Activated CD8-positive, alpha-beta memory T cell treated with anti-CD3 and anti-CD28 coated beads, Interleukin-2, amount 10 ng/mL, durations not matched to agents 7 days and 5 days (primary cell): ENCODE results near the gene PPP1R1B. TPM values are rescaled to one million over a fixed set of nuclear protein-coding genes. Genes with fewer than 3 reads are reported as not detected.

Experiments used
- ATAC-seq: fragments of 150-1000 bp; cut with Tn5 transposase; one replicate; pipeline ENCODE4 v1.10.0; 2021; ENCODE audit warnings: moderate library complexity
- CTCF ChIA-PET: fragments of 350-600 bp; sonication (Branson Sonifier 250); formaldehyde crosslinking; loops from one replicate; lab custom pipeline; 2021; ENCODE audit warnings: antibody characterized with exemption; lab: Charles Lee
- DNase-seq: peaks from one replicate; pipeline ENCODE4 v3.0.0-alpha.2; 2020
- H3K27ac Mint-ChIP-seq: one replicate; pipeline ENCODE4 v1.8.0; 2021; ENCODE audit warnings: mild to moderate bottlenecking, mixed read lengths
- H3K27me3 Mint-ChIP-seq: one replicate; pipeline ENCODE4 v1.8.0; 2021; ENCODE audit warnings: mixed read lengths
- H3K36me3 Mint-ChIP-seq: one replicate; pipeline ENCODE4 v1.8.0; 2021; ENCODE audit warnings: mild to moderate bottlenecking, mixed read lengths
- H3K4me1 Mint-ChIP-seq: one replicate; pipeline ENCODE4 v1.8.0; 2021; ENCODE audit warnings: mixed read lengths
- H3K4me3 Mint-ChIP-seq: one replicate; pipeline ENCODE4 v1.8.0; 2021; ENCODE audit warnings: mild to moderate bottlenecking, moderate library complexity, mixed read lengths
- H3K9me3 Mint-ChIP-seq: one replicate; pipeline ENCODE4 v1.8.0; 2022; ENCODE audit warnings: low read depth, mixed read lengths
- total RNA-seq, 2 experiments: library from RNA; stranded (reverse); gene quantifications; one replicate each; pipeline ENCODE4 v1.2.3, GENCODE V29; 2021

PPP1R1B gene
- total RNA-seq, 2 experiments from 2014 or later, result not detected

GRCh38 chr17:39595928-39596510, 30.7 kb upstream of the PPP1R1B start:
- Mint-ChIP-seq H3K27ac (no peak overlapping the region), H3K4me3 (no peak overlapping the region), H3K4me1 (peaks cover 7% of the 10 kb centered on the region), H3K27me3 (peaks cover 77% of the 10 kb centered on the region), H3K9me3 (no peaks in the 10 kb centered on the region), H3K36me3 (no peaks in the 10 kb centered on the region)
- ATAC-seq (no peak), DNase-seq (no peak)
- CTCF ChIA-PET, result no interaction called here

DNA sequence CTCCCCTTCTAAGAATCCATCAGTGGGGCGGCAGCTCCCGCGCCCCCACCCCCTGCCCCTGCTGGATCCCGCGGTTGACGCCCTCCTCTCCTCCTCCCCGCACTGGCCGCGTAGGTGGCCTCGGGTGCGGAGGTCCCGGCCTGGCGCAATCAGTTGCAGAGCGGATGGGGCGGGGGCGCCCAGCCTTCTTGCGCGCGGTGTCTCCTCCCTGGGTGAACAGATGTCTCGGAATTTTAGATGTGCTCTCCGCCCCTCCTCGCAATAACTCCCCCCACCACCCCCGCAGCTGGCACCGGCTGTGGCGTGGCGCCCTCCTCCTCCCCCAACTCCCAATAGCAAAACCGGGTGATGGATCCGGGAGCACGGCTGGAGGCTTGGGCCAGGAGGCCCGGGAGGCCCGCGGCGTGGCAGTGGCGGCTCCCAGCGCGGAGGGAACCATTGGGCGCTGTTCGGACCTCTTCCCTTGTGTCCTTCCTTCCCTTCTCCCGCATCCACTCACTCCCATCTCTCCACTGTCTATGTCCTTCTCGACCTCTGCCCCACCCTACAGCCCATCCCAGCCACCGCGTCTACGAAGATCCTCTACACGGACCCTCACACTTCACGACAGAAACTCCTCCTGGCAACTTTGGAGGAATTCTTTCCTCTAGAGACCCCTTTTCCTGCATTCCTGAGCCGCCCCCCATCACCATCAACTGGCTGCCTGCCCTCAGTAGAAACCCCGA, 30.0 kb upstream of the PPP1R1B start:
- H3K27ac Mint-ChIP-seq, result no peak overlapping the region
- CTCF ChIA-PET, result interaction anchor here (5.9 kb wide), 1 partner anchor 25 kb away, joined by 29 read pairs; no protein-coding TSS in a partner anchor
- peaks cover 7% of the 10 kb centered on the region for H3K4me1 Mint-ChIP-seq
- no peaks in the 10 kb centered on the region for H3K36me3 Mint-ChIP-seq
- DNase-seq (no peak), ATAC-seq (no peak)
- no peaks in the 10 kb centered on the region for H3K9me3 Mint-ChIP-seq
- H3K4me3 Mint-ChIP-seq, result no peak overlapping the region
- peaks cover 84% of the 10 kb centered on the region for H3K27me3 Mint-ChIP-seq

DNA sequence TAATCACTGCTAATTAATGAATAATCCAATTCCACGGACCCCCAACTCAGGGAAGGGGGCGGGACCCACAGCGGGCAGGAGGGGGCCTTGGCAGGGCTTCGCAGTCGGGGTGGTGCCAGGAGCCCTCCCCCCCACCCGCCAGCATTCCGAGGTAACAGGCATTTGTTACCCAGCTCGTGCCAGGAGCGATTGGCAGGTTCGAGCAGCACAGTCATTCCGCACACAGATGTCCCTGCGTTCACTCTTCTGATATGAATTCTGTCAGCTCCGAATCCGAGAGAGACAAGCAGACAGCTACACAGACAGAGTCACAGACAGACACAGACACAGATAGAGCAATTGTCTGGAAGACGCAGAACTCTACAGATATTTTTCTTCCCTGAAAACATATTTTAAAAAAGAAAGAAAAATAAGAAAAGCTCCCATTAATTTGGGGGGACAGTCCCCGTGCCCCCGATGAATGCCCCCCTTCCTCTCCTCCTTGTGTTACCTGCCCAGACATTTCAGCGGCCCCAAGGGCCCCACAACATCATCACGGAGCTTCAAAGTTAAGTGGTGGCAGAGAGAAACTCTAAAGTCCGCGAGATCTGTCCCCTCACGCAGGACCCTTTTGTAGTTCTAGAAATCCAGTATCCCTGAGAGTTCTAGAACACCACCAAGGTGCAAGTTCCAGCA, 29.2 kb upstream of the PPP1R1B start:
- Mint-ChIP-seq H3K4me3 (no peak overlapping the region), H3K4me1 (peaks cover 7% of the 10 kb centered on the region), H3K9me3 (no peaks in the 10 kb centered on the region), H3K27ac (no peak overlapping the region), H3K36me3 (no peaks in the 10 kb centered on the region), H3K27me3 (peaks cover 89% of the 10 kb centered on the region)
- CTCF ChIA-PET, result interaction anchor here (1.5 to 5.9 kb wide), 2 partner anchors 24 to 56 kb away, joined by 4 to 29 read pairs; no protein-coding TSS in a partner anchor
- ATAC-seq (no peak), DNase-seq (no peak)

GRCh38 chr17:39598047-39598481, 28.7 kb upstream of the PPP1R1B start:
- Mint-ChIP-seq H3K27ac (no peak overlapping the region), H3K27me3 (peaks cover 92% of the 10 kb centered on the region), H3K9me3 (no peaks in the 10 kb centered on the region), H3K4me1 (peaks cover 7% of the 10 kb centered on the region), H3K36me3 (no peaks in the 10 kb centered on the region), H3K4me3 (no peak overlapping the region)
- CTCF ChIA-PET, result interaction anchor here (1.5 to 5.9 kb wide), 2 partner anchors 24 to 56 kb away, joined by 4 to 29 read pairs; no protein-coding TSS in a partner anchor
- DNase-seq (no peak), ATAC-seq (no peak)

- Mint-ChIP-seq H3K4me1 (peaks cover 10% of the 10 kb centered on the region), H3K27ac (no peak overlapping the region), H3K36me3 (no peaks in the 10 kb centered on the region), H3K4me3 (no peak overlapping the region), H3K27me3 (peaks cover 92% of the 10 kb centered on the region), H3K9me3 (no peaks in the 10 kb centered on the region)
- ATAC-seq (no peak), DNase-seq (no peak)
- CTCF ChIA-PET, result interaction anchor here (1.5 to 5.9 kb wide), 2 partner anchors 23 to 55 kb away, joined by 4 to 29 read pairs; no protein-coding TSS in a partner anchor
These were observed 28.1 kb upstream of the PPP1R1B start for GRCh38 chr17:39598630-39599003.

- no peak overlapping the region for H3K27ac Mint-ChIP-seq
- no peaks in the 10 kb centered on the region for H3K36me3 Mint-ChIP-seq
- DNase-seq (no peak), ATAC-seq (no peak)
- H3K9me3 Mint-ChIP-seq, result no peaks in the 10 kb centered on the region
- peaks cover 95% of the 10 kb centered on the region for H3K27me3 Mint-ChIP-seq
- peaks cover 13% of the 10 kb centered on the region for H3K4me1 Mint-ChIP-seq
- CTCF ChIA-PET, result interaction anchor here (5.9 kb wide), 1 partner anchor 23 kb away, joined by 29 read pairs; no protein-coding TSS in a partner anchor
- H3K4me3 Mint-ChIP-seq, result no peak overlapping the region
These were observed 27.6 kb upstream of the PPP1R1B start for GRCh38 chr17:39599004-39599664.

GRCh38 chr17:39599665-39600231, 27.0 kb upstream of the PPP1R1B start:
- Mint-ChIP-seq H3K9me3 (no peaks in the 10 kb centered on the region), H3K36me3 (no peaks in the 10 kb centered on the region), H3K27ac (no peak overlapping the region), H3K27me3 (peaks cover 95% of the 10 kb centered on the region), H3K4me3 (no peak overlapping the region), H3K4me1 (peaks cover 13% of the 10 kb centered on the region)
- DNase-seq, result no peak
- no peak for ATAC-seq
- CTCF ChIA-PET, result interaction anchor here (1.5 to 5.9 kb wide), 2 partner anchors 22 to 54 kb away, joined by 3 to 29 read pairs; no protein-coding TSS in a partner anchor

- H3K27me3 Mint-ChIP-seq, result peaks cover 94% of the 10 kb centered on the region
- no peaks in the 10 kb centered on the region for H3K9me3 Mint-ChIP-seq
- H3K36me3 Mint-ChIP-seq, result no peaks in the 10 kb centered on the region
- H3K4me3 Mint-ChIP-seq, result no peak overlapping the region
- ATAC-seq, result no peak
- no peak overlapping the region for H3K27ac Mint-ChIP-seq
- DNase-seq, result no peak
- CTCF ChIA-PET, result interaction anchor here (0.7 to 5.9 kb wide), 4 partner anchors 21 to 1010 kb away, joined by 3 to 29 read pairs (median 4); no protein-coding TSS in a partner anchor
- peaks cover 17% of the 10 kb centered on the region for H3K4me1 Mint-ChIP-seq
These were observed 26.3 kb upstream of the PPP1R1B start for GRCh38 chr17:39600288-39600996.

- peaks cover 21% of the 10 kb centered on the region for H3K4me1 Mint-ChIP-seq
- peaks cover 93% of the 10 kb centered on the region for H3K27me3 Mint-ChIP-seq
- no peak for ATAC-seq
- DNase-seq, result no peak
- H3K9me3 Mint-ChIP-seq, result no peaks in the 10 kb centered on the region
- H3K36me3 Mint-ChIP-seq, result no peaks in the 10 kb centered on the region
- no peak overlapping the region for H3K4me3 Mint-ChIP-seq
- no peak overlapping the region for H3K27ac Mint-ChIP-seq
- CTCF ChIA-PET, result interaction anchor here (0.7 to 5.9 kb wide), 4 partner anchors 21 to 1010 kb away, joined by 3 to 29 read pairs (median 4); no protein-coding TSS in a partner anchor
These were observed 25.7 kb upstream of the PPP1R1B start for GRCh38 chr17:39600997-39601597.

GRCh38 chr17:39601758-39602532, 24.8 kb upstream of the PPP1R1B start:
- no peak overlapping the region for H3K27ac Mint-ChIP-seq
- DNase-seq (no peak), ATAC-seq (no peak)
- peaks cover 90% of the 10 kb centered on the region for H3K27me3 Mint-ChIP-seq
- no peaks in the 10 kb centered on the region for H3K9me3 Mint-ChIP-seq
- no peaks in the 10 kb centered on the region for H3K36me3 Mint-ChIP-seq
- H3K4me3 Mint-ChIP-seq, result no peak overlapping the region
- CTCF ChIA-PET, result interaction anchor here (0.6 to 5.9 kb wide), 2 partner anchors 20 to 358 kb away, joined by 3 to 29 read pairs; no protein-coding TSS in a partner anchor
- peaks cover 20% of the 10 kb centered on the region for H3K4me1 Mint-ChIP-seq

DNA sequence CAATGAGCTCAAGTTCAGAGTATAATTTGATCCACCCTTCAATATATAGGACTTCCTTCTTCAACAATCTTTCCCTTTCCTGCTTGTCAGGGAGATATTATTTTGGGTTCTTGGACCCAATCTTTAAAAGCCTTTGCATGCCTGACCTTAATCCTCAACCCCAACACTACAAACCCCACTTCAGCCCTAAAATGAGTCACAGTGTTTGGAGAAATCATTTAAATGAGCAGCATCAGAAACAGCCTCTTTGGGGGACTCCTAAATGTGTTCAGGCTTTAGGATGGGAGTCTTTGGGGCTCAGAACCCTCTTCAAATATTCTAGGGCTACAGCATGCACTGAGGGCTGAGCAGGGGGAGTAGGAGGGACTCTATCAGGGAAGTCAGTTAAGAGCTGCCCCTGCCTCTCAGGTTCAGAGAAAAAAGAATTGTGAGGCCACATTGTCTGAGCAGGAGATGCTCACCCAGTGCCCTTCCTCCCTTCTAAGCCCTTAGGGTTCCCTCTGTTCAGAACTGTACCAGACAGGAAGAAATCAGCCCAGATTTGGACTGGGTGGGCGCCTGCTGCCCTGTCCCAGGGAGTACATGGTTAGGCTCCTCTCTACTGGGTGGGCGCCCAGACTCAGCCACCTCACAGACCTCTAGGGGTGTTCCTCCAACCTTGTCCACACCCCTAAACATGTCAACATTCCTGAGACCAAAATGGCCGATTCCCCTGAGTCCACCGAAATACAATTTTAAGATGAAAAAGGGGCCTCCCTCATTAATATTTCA, 24.0 kb upstream of the PPP1R1B start:
- CTCF ChIA-PET, result interaction anchor here (0.6 to 5.9 kb wide), 3 partner anchors 19 to 357 kb away, joined by 3 to 29 read pairs (median 3); no protein-coding TSS in a partner anchor
- H3K9me3 Mint-ChIP-seq, result no peaks in the 10 kb centered on the region
- ATAC-seq (no peak), DNase-seq (no peak)
- H3K4me3 Mint-ChIP-seq, result no peak overlapping the region
- no peak overlapping the region for H3K27ac Mint-ChIP-seq
- H3K36me3 Mint-ChIP-seq, result no peaks in the 10 kb centered on the region
- peaks cover 20% of the 10 kb centered on the region for H3K4me1 Mint-ChIP-seq
- H3K27me3 Mint-ChIP-seq, result peaks cover 89% of the 10 kb centered on the region
